ENCODE data around the gene ATP11B.
"Not testable (repeated sequence)": the region's sequence is repeated elsewhere in the genome, so short reads cannot be mapped to it uniquely, and the experiment has no call there.

Gene ATP11B

DNA sequence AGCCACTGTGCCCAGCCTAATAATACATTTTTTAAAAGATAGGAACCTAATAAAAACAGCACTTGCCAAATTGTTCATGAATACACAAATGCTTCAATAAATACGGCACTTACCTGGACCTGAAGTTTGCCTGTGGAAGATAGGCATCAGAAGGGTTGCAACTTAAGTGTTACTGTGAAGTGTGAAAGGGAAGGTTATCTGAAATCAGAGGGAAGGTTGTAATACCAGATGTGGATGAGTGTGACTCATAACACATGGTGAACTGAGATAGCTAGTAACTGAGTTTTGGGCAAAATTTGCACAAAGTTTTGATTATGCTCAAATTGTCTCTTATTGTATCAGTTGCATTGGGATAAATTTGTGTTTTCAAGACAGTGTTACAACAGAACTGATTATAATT is 68.0 kb downstream of the ATP11B start:
- DNase-seq (ENCODE audit: insufficient read length, low spot score): no peak
- FAIRE-seq: peak; percentile 57
- no peak for TF ChIP-seq PAX5 (IDR thresholded peaks at IDR 0.05; ENCODE audit: insufficient read depth, low read length, severe bottlenecking)
- no peak for TF ChIP-seq POLR2A (IDR thresholded peaks at IDR 0.05; ENCODE audit: low read depth, low read length)
- no peak for TF ChIP-seq POU2F2 (IDR thresholded peaks at IDR 0.05; ENCODE audit: low read depth, low read length)
- TF ChIP-seq POLR2AphosphoS5 (IDR thresholded peaks at IDR 0.05; ENCODE audit: low read depth, low read length): no peak
- no peak for TF ChIP-seq SPI1 (IDR thresholded peaks at IDR 0.05; ENCODE audit: low read depth, low read length)
- TF ChIP-seq TAF1 (IDR thresholded peaks at IDR 0.05; ENCODE audit: low read depth, low read length): no peak

DNA sequence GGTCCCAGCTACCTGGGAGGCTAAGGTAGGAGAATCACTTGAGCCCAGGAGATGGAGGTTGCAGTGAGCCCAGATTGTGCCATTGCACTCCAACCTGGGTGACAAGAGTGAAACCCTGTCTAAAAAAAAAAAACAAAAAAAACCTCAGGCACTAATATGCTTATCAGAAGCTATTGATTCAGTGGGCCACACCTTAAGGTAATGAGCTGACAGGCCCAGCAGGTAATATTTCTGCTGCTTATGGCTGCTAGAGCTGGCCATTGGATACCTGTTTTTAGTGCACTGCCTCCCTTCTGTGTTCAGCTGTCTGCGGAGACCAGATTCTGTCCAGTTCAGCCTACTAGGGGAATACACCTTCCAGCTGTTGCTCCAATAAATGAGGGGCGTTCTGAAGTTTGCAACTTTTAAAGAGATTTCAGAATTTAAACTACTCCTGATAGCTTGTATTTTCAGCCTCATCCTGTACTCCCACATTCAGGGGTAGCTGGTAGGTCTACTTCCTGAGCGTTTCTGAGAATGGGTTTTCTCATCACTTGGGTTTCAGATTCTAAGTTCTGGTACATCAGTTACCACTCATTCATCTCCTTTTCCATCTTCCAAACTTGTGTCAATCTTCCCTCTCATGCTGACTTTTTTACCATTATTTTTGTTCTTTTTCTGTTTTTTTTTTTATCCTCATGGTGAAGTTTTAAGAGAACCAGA is 69.0 kb downstream of the ATP11B start:
- FAIRE-seq: no peak
- TF ChIP-seq POLR2A (IDR thresholded peaks at IDR 0.05; ENCODE audit: low read depth, low read length) (no peak), TAF1 (IDR thresholded peaks at IDR 0.05; ENCODE audit: low read depth, low read length) (no peak), POU2F2 (IDR thresholded peaks at IDR 0.05; ENCODE audit: low read depth, low read length) (no peak), SPI1 (IDR thresholded peaks at IDR 0.05; ENCODE audit: low read depth, low read length) (no peak), POLR2AphosphoS5 (IDR thresholded peaks at IDR 0.05; ENCODE audit: low read depth, low read length) (no peak), PAX5 (IDR thresholded peaks at IDR 0.05; ENCODE audit: insufficient read depth, low read length, severe bottlenecking) (no peak)
- DNase-seq (ENCODE audit: insufficient read length, low spot score): no peak

DNA sequence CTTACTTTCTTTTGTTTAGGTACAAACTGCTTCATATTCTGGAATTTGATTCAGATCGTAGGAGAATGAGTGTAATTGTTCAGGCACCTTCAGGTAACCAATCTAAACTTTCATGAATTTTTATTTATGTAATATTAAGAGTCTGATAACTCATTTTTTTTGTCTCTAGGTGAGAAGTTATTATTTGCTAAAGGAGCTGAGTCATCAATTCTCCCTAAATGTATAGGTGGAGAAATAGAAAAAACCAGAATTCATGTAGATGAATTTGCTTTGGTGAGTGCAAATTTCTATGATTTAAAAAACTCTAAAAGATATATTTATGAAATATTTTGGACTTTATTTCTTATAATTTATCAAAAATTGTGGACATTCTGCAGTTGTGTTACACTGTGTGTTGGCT is 75.8 kb downstream of the ATP11B start:
- FAIRE-seq (no peak), DNase-seq (ENCODE audit: insufficient read length, low spot score) (no peak)
- TF ChIP-seq POLR2A (IDR thresholded peaks at IDR 0.05; ENCODE audit: low read depth, low read length): no peak
- TF ChIP-seq POU2F2 (IDR thresholded peaks at IDR 0.05; ENCODE audit: low read depth, low read length): no peak

DNA sequence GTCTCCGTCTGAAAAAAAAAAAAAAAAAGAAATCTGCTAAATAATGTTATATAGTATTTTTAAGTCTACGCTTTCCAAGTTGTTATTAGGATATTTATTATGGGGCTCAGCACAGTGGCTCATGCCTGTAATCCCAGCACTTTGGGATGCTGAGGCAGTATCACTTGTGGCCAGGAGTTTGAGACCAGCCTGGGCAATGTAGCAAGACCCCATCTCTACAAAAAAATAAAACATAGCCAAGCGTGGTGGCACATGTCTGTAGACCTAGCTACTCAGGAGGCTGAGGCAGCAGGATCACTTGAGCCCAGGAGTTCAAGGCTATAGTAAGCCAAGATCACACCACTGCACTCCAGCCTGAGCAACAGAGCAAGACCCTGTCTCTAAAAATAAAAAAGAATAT is 77.6 kb downstream of the ATP11B start:
- not testable (repeated sequence) for DNase-seq (ENCODE audit: insufficient read length, low spot score); FAIRE-seq

DNA sequence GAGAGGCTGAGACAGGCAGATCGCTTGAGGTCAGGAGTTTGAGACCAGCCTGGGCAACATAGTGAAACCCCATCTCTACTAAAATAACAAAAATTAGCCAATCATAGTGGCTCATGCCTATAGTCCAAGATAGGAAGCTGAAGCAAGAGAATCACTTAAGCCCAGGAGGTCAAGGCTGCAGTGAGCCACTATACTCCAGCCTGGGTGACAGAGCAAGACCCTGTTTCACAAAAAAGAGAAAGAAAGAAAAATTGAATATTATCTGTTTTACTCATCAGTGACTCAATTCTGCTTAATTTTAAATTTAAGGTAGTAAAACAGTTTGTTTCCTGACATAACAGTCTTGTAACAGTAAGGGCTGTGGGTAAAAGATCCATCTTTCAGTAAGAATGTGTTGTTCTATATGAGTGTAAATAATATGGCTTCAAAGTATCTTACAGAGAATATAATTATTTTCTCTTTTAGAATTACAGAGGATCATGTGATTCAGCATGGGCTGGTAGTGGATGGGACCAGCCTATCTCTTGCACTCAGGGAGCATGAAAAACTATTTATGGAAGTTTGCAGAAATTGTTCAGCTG is 85.8 kb downstream of the ATP11B start:
- TF ChIP-seq SPI1 (IDR thresholded peaks at IDR 0.05; ENCODE audit: low read depth, low read length) (no peak), POLR2A (IDR thresholded peaks at IDR 0.05; ENCODE audit: low read depth, low read length) (no peak), POLR2AphosphoS5 (IDR thresholded peaks at IDR 0.05; ENCODE audit: low read depth, low read length) (no peak), PAX5 (IDR thresholded peaks at IDR 0.05; ENCODE audit: insufficient read depth, low read length, severe bottlenecking) (no peak), POU2F2 (IDR thresholded peaks at IDR 0.05; ENCODE audit: low read depth, low read length) (no peak), TAF1 (IDR thresholded peaks at IDR 0.05; ENCODE audit: low read depth, low read length) (no peak)
- no peak for FAIRE-seq
- DNase-seq (ENCODE audit: insufficient read length, low spot score): no peak

DNA sequence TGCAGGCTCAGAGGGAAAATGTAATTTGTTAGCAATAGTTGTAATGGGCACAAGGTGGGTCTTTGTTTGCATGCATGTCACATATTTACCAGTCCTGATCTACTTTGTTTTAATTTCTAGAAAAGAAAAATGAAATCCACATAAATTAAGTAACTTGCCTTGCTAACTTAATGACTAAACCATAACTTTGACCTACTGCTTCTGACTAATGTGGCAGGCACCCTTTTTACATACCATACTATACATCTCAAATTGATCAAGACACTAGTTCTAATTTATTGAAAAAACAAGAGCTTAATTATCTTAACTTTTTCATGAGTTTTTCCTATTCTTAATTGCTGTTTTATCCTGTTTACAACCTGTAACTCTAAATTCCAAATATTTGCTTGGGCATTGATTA is 93.2 kb downstream of the ATP11B start:
- FAIRE-seq: no peak
- TF ChIP-seq TAF1 (IDR thresholded peaks at IDR 0.05; ENCODE audit: low read depth, low read length): no peak
- TF ChIP-seq POLR2AphosphoS5 (IDR thresholded peaks at IDR 0.05; ENCODE audit: low read depth, low read length): no peak
- TF ChIP-seq POLR2A (IDR thresholded peaks at IDR 0.05; ENCODE audit: low read depth, low read length): no peak
- no peak for TF ChIP-seq SPI1 (IDR thresholded peaks at IDR 0.05; ENCODE audit: low read depth, low read length)
- TF ChIP-seq POU2F2 (IDR thresholded peaks at IDR 0.05; ENCODE audit: low read depth, low read length): no peak
- no peak for TF ChIP-seq PAX5 (IDR thresholded peaks at IDR 0.05; ENCODE audit: insufficient read depth, low read length, severe bottlenecking)

DNA sequence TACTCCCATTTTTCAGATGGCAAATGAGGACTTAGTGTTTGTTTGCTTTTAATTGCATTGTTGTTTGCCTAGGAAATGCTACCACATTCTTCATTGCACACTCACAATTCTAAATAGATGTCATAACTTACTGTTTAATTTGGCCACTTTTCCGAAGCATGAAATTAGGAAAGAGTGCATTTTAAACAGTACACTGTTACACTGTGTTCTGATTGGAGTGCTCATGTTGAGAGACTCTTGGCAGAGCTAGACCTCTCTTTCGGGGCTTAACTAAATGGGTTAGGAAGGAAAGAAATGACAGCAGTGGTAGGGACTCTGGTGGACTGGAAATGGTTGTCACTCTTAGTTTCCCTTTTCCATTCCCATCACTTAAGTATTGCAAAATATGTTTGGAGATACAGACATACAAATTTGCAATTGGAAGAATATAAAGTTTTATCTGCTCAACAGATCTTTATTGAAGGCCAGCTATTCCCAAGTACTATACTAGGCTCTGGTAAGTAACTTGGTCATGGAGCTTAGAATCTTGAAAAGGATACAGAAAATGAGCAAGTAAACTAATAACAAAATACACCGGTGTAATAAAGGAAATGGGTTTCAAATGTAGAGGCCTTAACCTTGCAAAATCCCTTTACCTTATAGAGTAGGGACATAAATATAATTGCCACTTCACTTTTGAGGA is 96.8 kb downstream of the ATP11B start:
- no peak for FAIRE-seq
- TF ChIP-seq TAF1 (IDR thresholded peaks at IDR 0.05; ENCODE audit: low read depth, low read length) (no peak), PAX5 (IDR thresholded peaks at IDR 0.05; ENCODE audit: insufficient read depth, low read length, severe bottlenecking) (no peak)
- no peak for DNase-seq (ENCODE audit: insufficient read length, low spot score)

More for the DNA sequence above, 93.2 kb downstream of the ATP11B start:
- no peak for DNase-seq (ENCODE audit: insufficient read length, low spot score)

DNA sequence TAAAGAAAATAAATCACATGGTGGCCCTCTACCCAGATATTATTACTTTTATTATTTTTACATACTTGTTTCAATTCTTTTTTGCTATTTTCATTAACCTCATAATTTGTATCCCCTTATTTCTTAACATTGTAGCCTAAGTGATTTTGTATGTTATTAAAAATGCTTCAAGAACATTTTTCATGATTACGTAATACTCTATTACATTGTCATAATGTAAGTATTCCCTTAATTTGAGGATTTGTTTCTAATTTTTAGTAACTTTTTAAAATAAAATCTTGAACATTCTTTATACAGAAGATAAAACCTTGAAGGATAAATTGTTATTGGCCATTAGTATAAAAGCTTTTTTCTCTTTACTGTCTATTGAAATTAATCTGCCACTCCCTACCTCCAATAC is 98.1 kb downstream of the ATP11B start:
- DNase-seq (ENCODE audit: insufficient read length, low spot score) (no peak), FAIRE-seq (no peak)
- TF ChIP-seq TAF1 (IDR thresholded peaks at IDR 0.05; ENCODE audit: low read depth, low read length) (no peak), POLR2A (IDR thresholded peaks at IDR 0.05; ENCODE audit: low read depth, low read length) (no peak), POU2F2 (IDR thresholded peaks at IDR 0.05; ENCODE audit: low read depth, low read length) (no peak)

DNA sequence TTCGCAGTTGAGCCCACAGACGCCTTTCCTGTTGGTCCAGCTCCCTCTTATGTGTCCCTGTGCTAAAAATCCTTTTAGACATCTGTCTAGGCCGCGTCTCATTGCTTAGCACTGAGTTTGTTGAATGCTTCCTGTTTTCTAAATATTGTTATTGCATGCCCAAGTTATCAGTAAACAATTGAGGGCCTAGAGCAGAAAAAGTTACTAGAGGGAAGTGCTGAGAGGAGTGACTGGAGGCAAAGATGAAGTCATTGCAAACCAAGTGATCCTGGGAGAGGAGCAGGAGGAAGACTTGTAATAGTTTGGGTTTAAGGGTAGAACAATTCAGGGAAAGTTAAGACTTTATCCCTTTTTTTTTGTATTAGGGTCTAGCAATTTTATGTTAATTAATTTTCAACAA is 98.9 kb downstream of the ATP11B start:
- FAIRE-seq (no peak), DNase-seq (ENCODE audit: insufficient read length, low spot score) (no peak)
- TF ChIP-seq POU2F2 (IDR thresholded peaks at IDR 0.05; ENCODE audit: low read depth, low read length): no peak
- TF ChIP-seq SPI1 (IDR thresholded peaks at IDR 0.05; ENCODE audit: low read depth, low read length): no peak
- no peak for TF ChIP-seq TAF1 (IDR thresholded peaks at IDR 0.05; ENCODE audit: low read depth, low read length)
- TF ChIP-seq POLR2A (IDR thresholded peaks at IDR 0.05; ENCODE audit: low read depth, low read length): no peak
- TF ChIP-seq POLR2AphosphoS5 (IDR thresholded peaks at IDR 0.05; ENCODE audit: low read depth, low read length): no peak

DNA sequence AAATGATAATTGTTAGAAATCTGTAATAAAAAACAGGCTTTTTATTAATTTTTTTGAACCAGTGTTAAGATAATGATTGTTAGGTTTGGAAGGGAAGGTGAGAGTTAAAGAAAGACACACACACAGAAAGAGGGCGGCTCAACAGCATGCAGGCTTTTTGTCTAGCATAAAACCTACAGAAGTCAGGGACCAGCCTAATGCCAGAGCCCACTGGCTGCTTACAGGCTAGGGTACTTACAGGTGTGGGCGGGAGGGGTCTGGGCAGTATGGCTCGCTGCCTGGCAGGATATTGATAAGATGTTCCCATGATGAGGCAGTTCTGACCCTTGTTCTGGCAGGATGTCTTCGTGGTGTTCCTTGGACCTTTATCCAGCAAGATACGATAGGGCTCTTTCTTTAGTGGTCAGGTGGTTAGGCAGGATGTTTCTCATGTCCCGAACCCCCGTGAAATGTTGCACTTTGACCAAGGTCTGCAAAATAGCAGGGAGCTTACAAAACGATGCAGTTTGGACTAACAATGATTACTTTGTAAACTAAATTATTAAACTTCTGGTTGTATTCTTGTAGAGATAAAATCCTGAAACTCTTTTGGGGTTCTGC is 102.3 kb downstream of the ATP11B start:
- no peak for TF ChIP-seq POLR2AphosphoS5 (IDR thresholded peaks at IDR 0.05; ENCODE audit: low read depth, low read length)
- no peak for TF ChIP-seq TAF1 (IDR thresholded peaks at IDR 0.05; ENCODE audit: low read depth, low read length)
- no peak for DNase-seq (ENCODE audit: insufficient read length, low spot score)
- no peak for FAIRE-seq

Measured in GM12891 (cell line).